RWPE2 (cell line): ENCODE results near the gene EEIG1.

ENCODE experiments used
- ATAC-seq: fragments of 200-7000 bp; cut with Tn5 transposase; 3 replicates; pipeline ENCODE4 v1.9.1; 2021; ENCODE audit warnings: low read depth
- DNase-seq: peaks from one replicate; pipeline ENCODE4 v3.0.0-alpha.2; 2020; ENCODE audit warnings: low spot score
- H3K27ac ChIP-seq: fragments of 450-650 bp; 2 replicates; pipeline ENCODE4 v1.5.1; 2017; ENCODE audit warnings: mild to moderate bottlenecking; ENCODE audit not compliant: poor library complexity, severe bottlenecking
- H3K27me3 ChIP-seq: fragments of 250-450 bp; sonication (Bioruptor Pico); 2 replicates; pipeline ENCODE4 v1.5.1; 2021; ENCODE audit warnings: mild to moderate bottlenecking, moderate library complexity; ENCODE audit not compliant: insufficient read depth, poor library complexity, severe bottlenecking
- H3K36me3 ChIP-seq: fragments of 250-450 bp; sonication (Bioruptor Pico); 2 replicates; pipeline ENCODE4 v1.5.1; 2020; ENCODE audit warnings: low read depth, mild to moderate bottlenecking, moderate library complexity
- H3K4me1 ChIP-seq: fragments of 250-450 bp; sonication (Bioruptor Pico); 2 replicates; pipeline ENCODE4 v1.5.1; 2021; ENCODE audit warnings: mild to moderate bottlenecking, moderate library complexity; ENCODE audit not compliant: insufficient read depth, poor library complexity, severe bottlenecking
- H3K4me3 ChIP-seq: fragments of 250-450 bp; sonication (Bioruptor Pico); 2 replicates; pipeline ENCODE4 v1.5.1; 2021; ENCODE audit warnings: mild to moderate bottlenecking, moderate library complexity; ENCODE audit not compliant: severe bottlenecking
- H3K9me3 ChIP-seq: fragments of 250-450 bp; sonication (Bioruptor Pico); 2 replicates; pipeline ENCODE4 v1.5.1; 2021; ENCODE audit warnings: mild to moderate bottlenecking, moderate library complexity; ENCODE audit not compliant: severe bottlenecking
- TF ChIP-seq, protein P1 (sequence below): fragments of 450-650 bp; IDR thresholded peaks from one replicate; pipeline ENCODE4 v1.5.1; 2017; ENCODE audit warnings: mild to moderate bottlenecking, moderate library complexity; ENCODE audit not compliant: poor library complexity, severe bottlenecking

The EEIG1 gene

DNA sequence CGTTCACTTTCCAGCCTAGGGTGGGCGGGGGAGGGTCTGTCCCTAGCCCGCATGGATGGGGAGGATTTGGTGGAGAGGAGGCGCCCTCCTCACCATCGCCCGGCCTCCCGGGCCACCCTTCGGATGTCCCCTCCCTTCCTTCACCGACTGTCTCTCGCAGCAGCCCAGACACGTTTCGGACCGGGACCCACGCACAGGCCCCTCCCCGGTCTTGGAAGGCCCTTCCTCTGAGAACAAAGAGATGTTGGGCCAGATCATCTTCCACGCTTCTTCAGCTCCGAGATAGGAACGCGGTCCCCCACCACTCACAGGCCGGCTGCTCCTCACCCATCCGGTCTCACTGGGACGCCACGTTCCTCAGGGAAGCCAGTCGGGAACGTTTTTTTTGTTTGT is 42.5 kb downstream of the EEIG1 start:
- no peaks in the 10 kb centered on the region for H3K27me3 ChIP-seq
- no peaks in the 10 kb centered on the region for H3K9me3 ChIP-seq
- TF ChIP-seq, protein P1, sequence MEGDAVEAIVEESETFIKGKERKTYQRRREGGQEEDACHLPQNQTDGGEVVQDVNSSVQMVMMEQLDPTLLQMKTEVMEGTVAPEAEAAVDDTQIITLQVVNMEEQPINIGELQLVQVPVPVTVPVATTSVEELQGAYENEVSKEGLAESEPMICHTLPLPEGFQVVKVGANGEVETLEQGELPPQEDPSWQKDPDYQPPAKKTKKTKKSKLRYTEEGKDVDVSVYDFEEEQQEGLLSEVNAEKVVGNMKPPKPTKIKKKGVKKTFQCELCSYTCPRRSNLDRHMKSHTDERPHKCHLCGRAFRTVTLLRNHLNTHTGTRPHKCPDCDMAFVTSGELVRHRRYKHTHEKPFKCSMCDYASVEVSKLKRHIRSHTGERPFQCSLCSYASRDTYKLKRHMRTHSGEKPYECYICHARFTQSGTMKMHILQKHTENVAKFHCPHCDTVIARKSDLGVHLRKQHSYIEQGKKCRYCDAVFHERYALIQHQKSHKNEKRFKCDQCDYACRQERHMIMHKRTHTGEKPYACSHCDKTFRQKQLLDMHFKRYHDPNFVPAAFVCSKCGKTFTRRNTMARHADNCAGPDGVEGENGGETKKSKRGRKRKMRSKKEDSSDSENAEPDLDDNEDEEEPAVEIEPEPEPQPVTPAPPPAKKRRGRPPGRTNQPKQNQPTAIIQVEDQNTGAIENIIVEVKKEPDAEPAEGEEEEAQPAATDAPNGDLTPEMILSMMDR = no peak
- DNase-seq (no peak), ATAC-seq (no peak)
- H3K36me3 ChIP-seq = no peaks in the 10 kb centered on the region
- no peak overlapping the region for H3K27ac ChIP-seq
- H3K4me1 ChIP-seq = peaks cover 6% of the 10 kb centered on the region
- H3K4me3 ChIP-seq = no peak overlapping the region

DNA sequence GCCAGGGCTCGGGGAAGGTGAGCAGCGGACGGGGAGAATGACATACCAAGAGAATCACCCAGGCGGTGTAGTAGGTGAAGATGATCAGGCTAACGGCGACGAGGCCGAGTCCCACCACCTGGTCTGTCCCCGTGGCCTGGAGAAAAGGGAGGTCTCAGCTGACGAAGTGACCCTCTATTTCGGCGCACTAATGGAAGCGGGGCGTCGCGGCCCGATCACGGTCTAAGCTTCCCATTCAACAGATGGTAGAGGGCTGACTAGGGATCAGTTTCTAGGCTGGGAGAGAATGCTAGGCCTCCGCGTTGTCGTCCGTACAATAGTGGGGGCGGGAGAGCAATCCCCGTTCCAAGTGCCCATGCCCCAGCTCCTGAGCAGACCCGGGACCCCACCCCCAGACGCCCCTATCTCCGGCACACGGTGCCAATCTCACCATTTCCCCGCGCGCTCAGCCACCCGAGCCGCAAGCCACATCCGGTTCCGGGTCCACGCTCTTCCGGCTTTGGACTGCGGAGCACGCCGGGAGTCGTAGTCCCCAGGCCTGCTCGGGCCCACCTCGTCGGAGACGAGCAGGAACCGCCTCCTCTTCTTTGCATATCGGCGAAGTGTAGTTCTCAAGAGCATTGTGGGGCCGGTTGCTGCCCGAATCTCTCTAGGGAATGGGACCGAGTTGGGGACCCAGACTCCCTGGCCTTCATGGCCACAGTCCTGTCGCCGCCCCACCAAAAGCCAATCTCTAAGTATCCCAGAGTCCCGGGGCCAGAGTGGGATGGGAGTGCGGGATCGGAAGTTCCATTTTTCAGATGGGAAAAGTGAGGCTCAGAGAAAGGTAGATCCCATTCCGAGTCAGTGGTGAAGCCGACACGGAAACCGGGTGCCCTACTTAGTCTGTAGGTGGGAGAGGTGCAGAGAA is 43.1 kb downstream of the EEIG1 start, which contains the start of gene DPM2:
TSS of gene DPM2 (minus strand) at position 467 of the 910 bp plus-strand sequence. CDS start at position 433, 34 bp downstream.
- H3K9me3 ChIP-seq = no peaks in the 10 kb centered on the region
- no peaks in the 10 kb centered on the region for H3K36me3 ChIP-seq
- peaks cover 6% of the 10 kb centered on the region for H3K4me1 ChIP-seq
- H3K27ac ChIP-seq = peak within 1 kb of the TSS; percentile 22
- peak within 1 kb of the TSS; percentile 62 for H3K4me3 ChIP-seq
- ATAC-seq (peak; percentile 92), DNase-seq (no peak)
- H3K27me3 ChIP-seq = no peaks in the 10 kb centered on the region
- TF ChIP-seq, protein P1 = no peak

DNA sequence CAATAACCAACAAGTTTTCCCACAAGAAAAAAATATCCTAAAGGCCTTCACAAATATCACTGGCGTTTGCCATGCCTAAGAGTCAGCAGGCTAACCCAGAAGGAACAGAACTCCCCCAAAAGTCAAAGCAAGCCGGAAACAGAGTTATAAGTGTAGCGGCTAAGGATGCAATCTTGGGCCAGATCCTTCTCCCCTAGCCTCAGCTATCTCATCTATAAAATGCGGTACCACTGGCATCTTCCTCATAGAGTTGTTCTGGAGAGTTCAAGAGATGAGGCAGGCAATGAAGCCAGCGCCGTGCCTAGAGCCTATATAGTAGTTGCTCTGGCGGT is 43.8 kb downstream of the EEIG1 start:
- peak overlapping the region; percentile 22 for H3K27ac ChIP-seq
- no peaks in the 10 kb centered on the region for H3K27me3 ChIP-seq
- TF ChIP-seq, protein P1 = no peak
- ATAC-seq (no peak; the same call in 2 of the 3 replicates), DNase-seq (no peak)
- H3K4me1 ChIP-seq = peaks cover 6% of the 10 kb centered on the region
- no peaks in the 10 kb centered on the region for H3K9me3 ChIP-seq
- H3K36me3 ChIP-seq = no peaks in the 10 kb centered on the region
- H3K4me3 ChIP-seq = peak overlapping the region; percentile 62

DNA sequence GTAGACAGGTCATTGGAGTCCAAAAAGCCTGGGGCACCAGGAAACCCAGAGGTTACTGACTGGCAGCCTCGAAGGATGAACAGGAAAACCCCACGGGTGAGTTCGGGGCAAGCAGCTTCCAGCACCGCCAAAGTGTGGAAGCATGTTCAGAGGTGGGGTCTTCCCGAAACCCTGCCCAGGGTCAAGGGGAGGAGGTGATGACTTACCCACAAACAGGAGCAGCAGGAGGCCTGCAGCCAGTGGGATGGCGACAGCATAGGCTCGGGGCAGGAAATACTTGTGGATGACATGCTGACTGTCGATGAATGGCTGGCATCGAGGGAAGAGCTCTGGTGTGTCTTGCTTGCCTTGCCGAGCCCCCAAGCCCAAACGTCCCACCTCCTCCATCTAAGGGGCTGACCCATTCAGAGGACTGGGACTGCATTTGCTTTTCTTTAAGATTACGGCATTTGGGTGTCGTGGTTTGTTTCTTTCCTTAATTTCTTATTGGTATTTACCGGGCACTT is 44.4 kb downstream of the EEIG1 start:
- peak overlapping the region; percentile 62 for H3K4me3 ChIP-seq
- peaks cover 8% of the 10 kb centered on the region for H3K4me1 ChIP-seq
- ATAC-seq (no peak), DNase-seq (no peak)
- H3K9me3 ChIP-seq = no peaks in the 10 kb centered on the region
- H3K36me3 ChIP-seq = no peaks in the 10 kb centered on the region
- no peaks in the 10 kb centered on the region for H3K27me3 ChIP-seq
- TF ChIP-seq, protein P1 = no peak
- H3K27ac ChIP-seq = no peak overlapping the region
